ENCODE results near the gene TPCN2. TPM values are rescaled to one million over a fixed set of nuclear protein-coding genes. Genes with fewer than 3 reads are reported as not detected.

TPCN2 gene
- total RNA-seq, 1 donor from 2014 or later: 9.5 TPM

GRCh38 chr11:69066122-69067112 lies 17.7 kb downstream of the TPCN2 start:
- H3K4me2 ChIP-seq (ENCODE audit: low read length): no peak overlapping the region
- Mint-ChIP-seq H3K9me3 (ENCODE audit: unreplicated experiment) (peaks cover 2% of the 10 kb centered on the region), H3K4me3 (ENCODE audit: unreplicated experiment) (no peak overlapping the region), H3K27ac (ENCODE audit: unreplicated experiment) (no peak overlapping the region), H3K36me3 (ENCODE audit: low read depth, unreplicated experiment) (peaks cover 13% of the 10 kb centered on the region), H3K27me3 (ENCODE audit: low read depth, unreplicated experiment) (no peaks in the 10 kb centered on the region), H3K4me1 (ENCODE audit: low read depth, unreplicated experiment) (no peaks in the 10 kb centered on the region)
- no peaks in the 10 kb centered on the region for H3K4me1 ChIP-seq (ENCODE audit: insufficient read depth, low read length)
- FAIRE-seq (no peak), DNase-seq (ENCODE audit: low read depth) (no peak)
- peaks cover 3% of the 10 kb centered on the region for H3K79me2 ChIP-seq (ENCODE audit: insufficient read depth, low read length)
- no peaks in the 10 kb centered on the region for H3K9me3 ChIP-seq (ENCODE audit: insufficient read depth, low read depth, low read length)
- H3K9ac ChIP-seq (ENCODE audit: low read length): no peak overlapping the region
- H3K36me3 ChIP-seq (ENCODE audit: insufficient read depth, low read length): no peaks in the 10 kb centered on the region
- TF ChIP-seq EZH2 (IDR thresholded peaks at IDR 0.05; ENCODE audit: insufficient read depth, low read length): no peak
- TF ChIP-seq CTCF (IDR thresholded peaks at IDR 0.05; ENCODE audit: insufficient read depth, low read depth, low read length): no peak
- H3K27ac ChIP-seq (ENCODE audit: low read depth, low read length): no peak overlapping the region
- no peaks in the 10 kb centered on the region for H3K27me3 ChIP-seq (ENCODE audit: insufficient read depth, low read length)
- peaks cover 45% of the 10 kb centered on the region for H4K20me1 ChIP-seq (ENCODE audit: insufficient read depth, low read length)
- H2AFZ ChIP-seq (ENCODE audit: low read depth, low read length): no peak overlapping the region
- H3K4me3 ChIP-seq (ENCODE audit: insufficient read depth, low read depth, low read length): no peak overlapping the region

GRCh38 chr11:69067200-69067599 lies 18.5 kb downstream of the TPCN2 start:
- Mint-ChIP-seq H3K4me3 (ENCODE audit: unreplicated experiment) (no peak overlapping the region), H3K36me3 (ENCODE audit: low read depth, unreplicated experiment) (peaks cover 9% of the 10 kb centered on the region), H3K27ac (ENCODE audit: unreplicated experiment) (no peak overlapping the region), H3K9me3 (ENCODE audit: unreplicated experiment) (peaks cover 2% of the 10 kb centered on the region), H3K27me3 (ENCODE audit: low read depth, unreplicated experiment) (no peaks in the 10 kb centered on the region), H3K4me1 (ENCODE audit: low read depth, unreplicated experiment) (no peaks in the 10 kb centered on the region)
- Histone ChIP-seq H3K9me3 (ENCODE audit: insufficient read depth, low read depth, low read length) (no peaks in the 10 kb centered on the region), H3K4me3 (ENCODE audit: insufficient read depth, low read depth, low read length) (no peak overlapping the region), H4K20me1 (ENCODE audit: insufficient read depth, low read length) (peaks cover 37% of the 10 kb centered on the region), H3K79me2 (ENCODE audit: insufficient read depth, low read length) (no peaks in the 10 kb centered on the region), H3K27ac (ENCODE audit: low read depth, low read length) (no peak overlapping the region), H2AFZ (ENCODE audit: low read depth, low read length) (no peak overlapping the region), H3K4me2 (ENCODE audit: low read length) (no peak overlapping the region), H3K4me1 (ENCODE audit: insufficient read depth, low read length) (no peaks in the 10 kb centered on the region), H3K36me3 (ENCODE audit: insufficient read depth, low read length) (no peaks in the 10 kb centered on the region), H3K27me3 (ENCODE audit: insufficient read depth, low read length) (no peaks in the 10 kb centered on the region), H3K9ac (ENCODE audit: low read length) (no peak overlapping the region)
- TF ChIP-seq CTCF (IDR thresholded peaks at IDR 0.05; ENCODE audit: insufficient read depth, low read depth, low read length): no peak
- no peak for TF ChIP-seq EZH2 (IDR thresholded peaks at IDR 0.05; ENCODE audit: insufficient read depth, low read length)
- DNase-seq (ENCODE audit: low read depth) (no peak), FAIRE-seq (no peak)
